IMR-90 (cell line): ENCODE data around the gene BCKDK. TPM values are rescaled to one million over a fixed set of nuclear protein-coding genes. Genes with fewer than 3 reads are reported as not detected.

Source experiments
- ATAC-seq: fragments of 200-7000 bp; cut with Tn5 transposase; 2 replicates; pipeline ENCODE4 v1.9.1; 2020; ENCODE audit warnings: low read depth, mild to moderate bottlenecking, moderate library complexity
- BruUV-seq: library from RNA; stranded (reverse); fragments of 400-500 nt; replicated peaks from 2 replicates; lab custom pipeline; 2021; lab: Mats Ljungman, UMichigan
- CTCF ChIA-PET: fragments of 300-600 bp; formaldehyde crosslinking; extraction: SDS; loops from one replicate; lab custom pipeline; 2021; ENCODE audit warnings: antibody characterized with exemption; lab: Yijun Ruan, JAX
- POLR2A ChIA-PET: fragments of 300-600 bp; sonication (Branson Sonifier 250); formaldehyde crosslinking; loops from one replicate; lab custom pipeline; 2022; ENCODE audit warnings: antibody characterized with exemption; ENCODE audit not compliant: unreplicated experiment; lab: Charles Lee
- DNase-seq: peaks from one replicate; pipeline ENCODE4 v3.0.0; 2013
- H2AFZ ChIP-seq: replicated peaks from 2 replicates; pipeline ENCODE3; 2013; ENCODE audit warnings: low read length, mild to moderate bottlenecking; ENCODE audit not compliant: poor library complexity
- H2AK5ac ChIP-seq: 2 replicates; pipeline ENCODE4 v1.6.1; 2013; ENCODE audit warnings: low read depth, low read length, inconsistent platforms
- H2AK9ac ChIP-seq: replicated peaks from 2 replicates; pipeline ENCODE3; 2013; ENCODE audit warnings: mild to moderate bottlenecking, low read depth, low read length, moderate library complexity; ENCODE audit not compliant: poor library complexity
- H2BK120ac ChIP-seq: 2 replicates; pipeline ENCODE4 v1.6.1; 2013; ENCODE audit warnings: low read depth, low read length, inconsistent platforms
- H2BK15ac ChIP-seq: 3 replicates; pipeline ENCODE4 v1.6.1; 2013; ENCODE audit warnings: low read depth, low read length, inconsistent platforms
- H2BK20ac ChIP-seq: 2 replicates; pipeline ENCODE4 v1.6.1; 2013; ENCODE audit warnings: low read depth, mild to moderate bottlenecking, inconsistent platforms, low read length, moderate library complexity
- H2BK5ac ChIP-seq: 2 replicates; pipeline ENCODE4 v1.6.1; 2013; ENCODE audit warnings: mild to moderate bottlenecking, low read depth, low read length, inconsistent platforms; ENCODE audit not compliant: poor library complexity, severe bottlenecking
- H3K14ac ChIP-seq: replicated peaks from 2 replicates; pipeline ENCODE4 v1.6.1; 2013; ENCODE audit warnings: low read depth, low read length, inconsistent platforms
- H3K18ac ChIP-seq: 2 replicates; pipeline ENCODE4 v1.6.1; 2013; ENCODE audit warnings: low read depth, low read length, control low read depth
- H3K23ac ChIP-seq: 2 replicates; pipeline ENCODE4 v1.6.1; 2013; ENCODE audit warnings: low read depth, low read length, inconsistent platforms
- H3K27ac ChIP-seq: 2 replicates; pipeline ENCODE4 v1.5.1; 2013; ENCODE audit warnings: mild to moderate bottlenecking, control low read depth, low read length; ENCODE audit not compliant: insufficient read depth
- H3K27me3 ChIP-seq: 2 replicates; pipeline ENCODE4 v1.6.1; 2013; ENCODE audit warnings: low read length; ENCODE audit not compliant: control insufficient read depth, insufficient read depth
- H3K36me3 ChIP-seq: 2 replicates; pipeline ENCODE4 v1.6.1; 2013; ENCODE audit warnings: low read length, mixed read lengths; ENCODE audit not compliant: control insufficient read depth, insufficient read depth
- H3K4ac ChIP-seq: 2 replicates; pipeline ENCODE4 v1.6.1; 2013; ENCODE audit warnings: low read depth, low read length, inconsistent platforms
- H3K4me1 ChIP-seq: 2 replicates; pipeline ENCODE4 v1.6.1; 2013; ENCODE audit warnings: low read length, mixed read lengths; ENCODE audit not compliant: control insufficient read depth, insufficient read depth
- H3K4me2 ChIP-seq: 2 replicates; pipeline ENCODE4 v1.6.1; 2013; ENCODE audit warnings: low read depth, mild to moderate bottlenecking, control low read depth, low read length, moderate library complexity
- H3K4me3 ChIP-seq: 2 replicates; pipeline ENCODE4 v1.5.1; 2013; ENCODE audit warnings: low read depth, mild to moderate bottlenecking, control low read depth, low read length, moderate library complexity; ENCODE audit not compliant: insufficient read depth
- H3K56ac ChIP-seq: 2 replicates; pipeline ENCODE4 v1.6.1; 2013; ENCODE audit warnings: low read length, inconsistent platforms; ENCODE audit not compliant: insufficient read depth; ENCODE audit errors: extremely low read depth
- H3K79me1 ChIP-seq, 2 experiments: 2 replicates each; pipeline ENCODE4 v1.6.1; 2013; ENCODE audit warnings: low read length in 2 of 2, inconsistent platforms in 1 of 2, low read depth in 1 of 2
- H3K9ac ChIP-seq: 2 replicates; pipeline ENCODE4 v1.6.1; 2013; ENCODE audit warnings: low read depth, low read length, control low read depth
- H3K9me1 ChIP-seq: 2 replicates; pipeline ENCODE4 v1.6.1; 2013; ENCODE audit warnings: low read length, inconsistent platforms; ENCODE audit not compliant: insufficient read depth
- H3K9me3 ChIP-seq: 2 replicates; pipeline ENCODE4 v1.6.1; 2013; ENCODE audit warnings: low read length; ENCODE audit not compliant: control insufficient read depth, insufficient read depth
- H4K20me1 ChIP-seq: 2 replicates; pipeline ENCODE4 v1.6.1; 2013; ENCODE audit warnings: low read length, inconsistent platforms; ENCODE audit not compliant: insufficient read depth
- H4K5ac ChIP-seq: 2 replicates; pipeline ENCODE4 v1.6.1; 2013; ENCODE audit warnings: mild to moderate bottlenecking, low read depth, low read length, control low read depth
- H4K8ac ChIP-seq, 2 experiments: 2 replicates each; pipeline ENCODE4 v1.6.1; 2013; ENCODE audit warnings: low read depth in 2 of 2, low read length in 2 of 2, control low read depth in 1 of 2, inconsistent platforms in 1 of 2
- H4K91ac ChIP-seq: 2 replicates; pipeline ENCODE4 v1.6.1; 2013; ENCODE audit warnings: low read depth, low read length, inconsistent platforms; ENCODE audit not compliant: insufficient read depth
- CEBPB ChIP-seq: IDR thresholded peaks from 2 replicates; pipeline ENCODE4 v1.6.1; 2012; ENCODE audit warnings: low read depth, low read length, improper control_type of control experiment
- CTCF ChIP-seq: conservative IDR thresholded peaks from 2 replicates; pipeline ENCODE4 v1.5.1; 2012; ENCODE audit warnings: mild to moderate bottlenecking, low read depth, low read length, improper control_type of control experiment
- MAZ ChIP-seq: IDR thresholded peaks from 2 replicates; pipeline ENCODE4 v1.6.1; 2012; ENCODE audit warnings: low read depth, mild to moderate bottlenecking, low read length, improper control_type of control experiment, moderate library complexity, borderline replicate concordance
- MXI1 ChIP-seq: IDR thresholded peaks from 2 replicates; pipeline ENCODE4 v1.6.1; 2012; ENCODE audit warnings: low read depth, mild to moderate bottlenecking, low read length, moderate library complexity, borderline replicate concordance
- RAD21 ChIP-seq: IDR thresholded peaks from 2 replicates; pipeline ENCODE4 v1.6.1; 2012; ENCODE audit warnings: low read length, improper control_type of control experiment
- WGBS, 2 experiments: methylation state at CpG; one replicate each; pipeline versions ENCODE4 v1.1.5 to v1.1.7; 2013; ENCODE audit warnings: missing lambda C conversion rate in 2 of 2; ENCODE audit not compliant: insufficient read length in 1 of 2; ENCODE audit errors: extremely low coverage in 2 of 2; 5-methylcytosine and 5-hydroxymethylcytosine counted together
- dilution Hi-C: fragments of 300-500 bp; cut with HindIII; formaldehyde crosslinking; loops from one replicate; pipeline ENCODE4 v1.14.3; 2018; ENCODE audit warnings: low sequenced_read_pairs; ENCODE audit not compliant: unreplicated experiment
- in situ Hi-C: fragments of 300-500 bp; cut with MboI; formaldehyde crosslinking; loops from 3 replicates; pipeline ENCODE4 v1.14.3; 2019; ENCODE audit warnings: low sequenced_read_pairs, inconsistent platforms, mixed read lengths
- intact Hi-C: fragments of 100-400 bp; cut with micrococcal nuclease; formaldehyde crosslinking; loops from 2 replicates; pipeline ENCODE4 v1.10.0; 2022
- polyA plus RNA-seq, 3 experiments: library from polyadenylated mRNA; depleted of rRNA; stranded (reverse); fragments of >200 nt; gene quantifications; 2 replicates each; pipeline ENCODE4 v1.2.3, GENCODE V29; 2012; ENCODE audit warnings: low replicate concordance in 1 of 3
- total RNA-seq: library from RNA; depleted of rRNA; stranded (reverse); fragments of >200 nt; gene quantifications from 2 replicates; pipeline ENCODE4 v1.2.3, GENCODE V29; 2012

Gene BCKDK
- total and polyA plus RNA-seq, 2 of the 4 experiments (the other 2 are of a cell fraction), result 26.0 to 79.3 TPM

GRCh38 chr16:31085873-31086628 is 22.1 kb upstream of the BCKDK start:
- Histone ChIP-seq H3K23ac (no peak overlapping the region), H2AK9ac (no peak overlapping the region), H4K91ac (no peak overlapping the region), H2AFZ (no peak overlapping the region), H3K9me3 (no peaks in the 10 kb centered on the region), H4K8ac (no peak overlapping the region), H2BK120ac (no peak overlapping the region), H3K9ac (no peak overlapping the region), H2BK20ac (no peak overlapping the region), H3K14ac (no peak overlapping the region), H3K27ac (no peak overlapping the region), H3K27me3 (no peaks in the 10 kb centered on the region), H3K4ac (no peak overlapping the region), H3K4me2 (no peak overlapping the region), H2BK15ac (no peak overlapping the region), H3K36me3 (peaks cover 62% of the 10 kb centered on the region), H3K79me1 (peaks cover 17 to 54% of the 10 kb centered on the region in 2 experiments), H4K5ac (no peak overlapping the region), H3K56ac (no peak overlapping the region), H4K20me1 (peaks cover 15% of the 10 kb centered on the region), H3K4me3 (no peak overlapping the region), H3K18ac (no peak overlapping the region), H3K9me1 (peaks cover 4% of the 10 kb centered on the region), H2BK5ac (no peak overlapping the region), H2AK5ac (no peak overlapping the region), H3K4me1 (no peaks in the 10 kb centered on the region; the same call in 1 of the 2 replicates)
- TF ChIP-seq RAD21 (no peak), MXI1 (no peak), CEBPB (no peak), CTCF (no peak), MAZ (no peak)
- ChIA-PET POLR2A (interaction anchor here (1.0 kb wide), 1 partner anchor 13 kb away, joined by 3 read pairs; the partner anchor contains the start of gene ZNF668), CTCF (interaction anchor here (1.2 kb wide), 1 partner anchor 14 kb away, joined by 4 read pairs; no protein-coding TSS in a partner anchor)
- ATAC-seq, result no peak
- in situ Hi-C loops, result loop anchor here (10.0 kb wide), 1 partner anchor 101 kb away; the partner anchor contains the start of gene HSD3B7
- DNase-seq, result no peak
- dilution Hi-C loops, result no loop called here
- no TSS peak for BruUV-seq
- intact Hi-C loops, result no loop called here
- 78% methylated on average over 13 of the region's 18 CpGs; no CpG with 5 or more reads in 1 of the 2 experiments for WGBS, 2 experiments
